Fibroblast of lung (primary cell): ENCODE measurements around the gene MDFI.

Experiments
- CTCF ChIP-seq, 2 donors: IDR thresholded peaks in 1 of 2; conservative IDR thresholded peaks in 1 of 2; 1 replicate in 1 of 2; 2 replicates in 1 of 2; pipeline ENCODE4 v1.5.1; 2011 to 2012; ENCODE audit warnings: low read length in 2 of 2, control low read depth in 1 of 2, inconsistent platforms in 1 of 2, low read depth in 1 of 2, mild to moderate bottlenecking in 1 of 2
- EZH2 ChIP-seq: IDR thresholded peaks from 2 replicates; pipeline ENCODE4 v1.5.1; 2012; ENCODE audit warnings: low read length, control low read depth, mild to moderate bottlenecking; ENCODE audit errors: missing control alignments

- no peak for TF ChIP-seq CTCF (conservative IDR thresholded peaks at IDR 0.05 in 1 of 2, IDR thresholded peaks at IDR 0.05 in 1 of 2; ENCODE audit: low read depth in 1 of 2, low read length in 2 of 2)
- no peak for TF ChIP-seq EZH2
These were observed 4.1 kb downstream of the MDFI start for GRCh38 chr6:41642090-41642959.
